ENCODE data around the gene TUBA1C.
A peak's percentile ranks its signal among the peaks of the same experiment; 100 is the strongest.

TUBA1C gene

GRCh38 chr12:49264873-49265792, at the start of gene TUBA1C:
Gene TUBA1C, plus strand, starts transcription at chr12:49265082. Its CDS starts 100 bp downstream, at chr12:49265182.
- peak within 1 kb of the TSS; percentile 87 for H3K4me3 ChIP-seq (ENCODE audit: low read length)
- TF ChIP-seq ZNF274 (IDR thresholded peaks at IDR 0.05; ENCODE audit: low read depth, low read length): no peak

- TF ChIP-seq ZNF274 (IDR thresholded peaks at IDR 0.05; ENCODE audit: low read depth, low read length): no peak
- H3K4me3 ChIP-seq (ENCODE audit: low read length): no peak overlapping the region
These were observed 45.4 kb upstream of the TUBA1C start for GRCh38 chr12:49219417-49220026.

- no peak for TF ChIP-seq ZNF274 (IDR thresholded peaks at IDR 0.05; ENCODE audit: low read depth, low read length)
These were observed 43.9 kb upstream of the TUBA1C start for GRCh38 chr12:49220972-49221371.

GRCh38 chr12:49223122-49223521, 41.8 kb upstream of the TUBA1C start:
- no peak for TF ChIP-seq ZNF274 (IDR thresholded peaks at IDR 0.05; ENCODE audit: low read depth, low read length)
- H3K4me3 ChIP-seq (ENCODE audit: low read length): no peak overlapping the region

More at GRCh38 chr12:49220972-49221371, 43.9 kb upstream of the TUBA1C start:
- no peak overlapping the region for H3K4me3 ChIP-seq (ENCODE audit: low read length)

- H3K4me3 ChIP-seq (ENCODE audit: low read length): no peak overlapping the region
- no peak for TF ChIP-seq ZNF274 (IDR thresholded peaks at IDR 0.05; ENCODE audit: low read depth, low read length)
These were observed 41.1 kb upstream of the TUBA1C start for GRCh38 chr12:49223590-49224369.

GRCh38 chr12:49225576-49226166, 39.2 kb upstream of the TUBA1C start:
- no peak for TF ChIP-seq ZNF274 (IDR thresholded peaks at IDR 0.05; ENCODE audit: low read depth, low read length)
- H3K4me3 ChIP-seq (ENCODE audit: low read length): no peak overlapping the region

GRCh38 chr12:49227713-49228112, 37.2 kb upstream of the TUBA1C start:
- no peak overlapping the region for H3K4me3 ChIP-seq (ENCODE audit: low read length)
- TF ChIP-seq ZNF274 (IDR thresholded peaks at IDR 0.05; ENCODE audit: low read depth, low read length): no peak

GRCh38 chr12:49228653-49229052, 36.2 kb upstream of the TUBA1C start:
- no peak overlapping the region for H3K4me3 ChIP-seq (ENCODE audit: low read length)
- no peak for TF ChIP-seq ZNF274 (IDR thresholded peaks at IDR 0.05; ENCODE audit: low read depth, low read length)

- TF ChIP-seq ZNF274 (IDR thresholded peaks at IDR 0.05; ENCODE audit: low read depth, low read length): no peak
These were observed 34.6 kb upstream of the TUBA1C start for GRCh38 chr12:49230176-49230804.

GRCh38 chr12:49230805-49231194, 34.1 kb upstream of the TUBA1C start:
- H3K4me3 ChIP-seq (ENCODE audit: low read length): no peak overlapping the region
- TF ChIP-seq ZNF274 (IDR thresholded peaks at IDR 0.05; ENCODE audit: low read depth, low read length): no peak

More at GRCh38 chr12:49230176-49230804, 34.6 kb upstream of the TUBA1C start:
- H3K4me3 ChIP-seq (ENCODE audit: low read length): no peak overlapping the region

- no peak for TF ChIP-seq ZNF274 (IDR thresholded peaks at IDR 0.05; ENCODE audit: low read depth, low read length)
- H3K4me3 ChIP-seq (ENCODE audit: low read length): no peak overlapping the region
These were observed 32.8 kb upstream of the TUBA1C start for GRCh38 chr12:49231878-49232655.

- H3K4me3 ChIP-seq (ENCODE audit: low read length): no peak overlapping the region; the same call in 1 of the 2 replicates
- TF ChIP-seq ZNF274 (IDR thresholded peaks at IDR 0.05; ENCODE audit: low read depth, low read length): no peak
These were observed 31.7 kb upstream of the TUBA1C start for GRCh38 chr12:49232940-49233841.

All from GM08714 (cell line).